SK-N-SH (cell line): ENCODE measurements around the gene FAM50B. TPM values are rescaled to one million over a fixed set of nuclear protein-coding genes. Genes with fewer than 3 reads are reported as not detected.

Experiments
- CTCF ChIA-PET: fragments of 300-600, 350-600 bp; formaldehyde crosslinking; extraction: SDS; loops from one replicate; lab custom pipeline; 2021; lab: Yijun Ruan, JAX
- POLR2A ChIA-PET: fragments of 350-600 bp; sonication (Branson Sonifier 250); formaldehyde crosslinking; extraction: SDS; loops from one replicate; lab custom pipeline; 2020; ENCODE audit warnings: antibody characterized with exemption, inconsistent platforms; lab: Yijun Ruan, JAX
- DNase-seq: peaks from one replicate; pipeline ENCODE4 v3.0.0; 2012
- H2AFZ ChIP-seq: fragments of 200-600 bp; sonication (generic); 2 replicates; pipeline ENCODE4 v1.8.1; 2016; ENCODE audit warnings: antibody characterized with exemption, mild to moderate bottlenecking, low read depth
- H3F3A ChIP-seq: fragments of 200-600 bp; sonication (generic); replicated peaks from 2 replicates; pipeline ENCODE3; 2016; ENCODE audit warnings: antibody characterized with exemption, mild to moderate bottlenecking; ENCODE audit not compliant: insufficient read depth
- H3K27ac ChIP-seq, 2 experiments: fragments of 200-500 bp in 1 of 2; fragments of 200-600 bp in 1 of 2; sonication (Bioruptor generic) in 1 of 2; sonication (generic), shearing (Covaris generic) in 1 of 2; 2 replicates each; pipeline versions ENCODE4 v1.5.1 to v1.6.1; 2014 to 2016; ENCODE audit warnings: low read depth in 2 of 2, inconsistent platforms in 1 of 2, low read length in 1 of 2, mild to moderate bottlenecking in 1 of 2, mixed read lengths in 1 of 2
- H3K27me3 ChIP-seq: fragments of 200-600 bp; sonication (generic), shearing (Covaris generic); 2 replicates; pipeline ENCODE4 v1.6.1; 2016; ENCODE audit warnings: mixed run types; ENCODE audit not compliant: insufficient read depth
- H3K36me3 ChIP-seq, 2 experiments: fragments of 200-500 bp in 1 of 2; fragments of 200-600 bp in 1 of 2; sonication (Bioruptor generic) in 1 of 2; sonication (generic) in 1 of 2; replicated peaks in 1 of 2; 2 replicates each; pipeline versions ENCODE3 to v1.5.1; 2014 to 2016; ENCODE audit warnings: low read length in 1 of 2, mild to moderate bottlenecking in 1 of 2; ENCODE audit not compliant: insufficient read depth in 2 of 2, control insufficient read depth in 1 of 2
- H3K4me1 ChIP-seq, 2 experiments: fragments of 200-500 bp in 1 of 2; fragments of 200-600 bp in 1 of 2; sonication (Bioruptor generic) in 1 of 2; sonication (generic), shearing (Covaris generic) in 1 of 2; 2 replicates each; pipeline versions ENCODE4 v1.5.1 to v1.6.1; 2014 to 2016; ENCODE audit warnings: low read depth in 1 of 2, low read length in 1 of 2, mixed run types in 1 of 2; ENCODE audit not compliant: insufficient read depth in 2 of 2, control insufficient read depth in 1 of 2
- H3K4me2 ChIP-seq: fragments of 200-600 bp; sonication (generic), shearing (Covaris generic); 2 replicates; pipeline ENCODE4 v1.6.1; 2017; ENCODE audit warnings: mixed run types
- H3K4me3 ChIP-seq, 2 experiments: fragments of 200-500 bp in 1 of 2; fragments of 200-600 bp in 1 of 2; sonication (Bioruptor generic) in 1 of 2; sonication (generic), shearing (Covaris generic) in 1 of 2; 2 replicates each; pipeline versions ENCODE4 v1.5.1 to v1.8.1; 2014 to 2016; ENCODE audit warnings: low read depth in 2 of 2, inconsistent platforms in 1 of 2, low read length in 1 of 2, mild to moderate bottlenecking in 1 of 2, mixed read lengths in 1 of 2, moderate library complexity in 1 of 2
- H3K79me2 ChIP-seq: fragments of 200-600 bp; sonication (generic); 2 replicates; pipeline ENCODE4 v1.8.1; 2017; ENCODE audit warnings: mild to moderate bottlenecking; ENCODE audit not compliant: insufficient read depth
- H3K9ac ChIP-seq: fragments of 200-600 bp; sonication (generic); 2 replicates; pipeline ENCODE4 v1.6.1; 2017; ENCODE audit warnings: mixed run types
- H3K9me2 ChIP-seq: fragments of 200-600 bp; sonication (generic); 2 replicates; pipeline ENCODE4 v1.6.1; 2017; ENCODE audit warnings: mixed run types
- H3K9me3 ChIP-seq: fragments of 200-600 bp; sonication (generic); 2 replicates; pipeline ENCODE4 v1.6.1; 2017; ENCODE audit warnings: mixed run types, mild to moderate bottlenecking, moderate library complexity
- H4K20me1 ChIP-seq: fragments of 200-600 bp; sonication (generic); 2 replicates; pipeline ENCODE4 v1.6.1; 2017; ENCODE audit warnings: mild to moderate bottlenecking, mixed run types; ENCODE audit not compliant: insufficient read depth
- CHD2 ChIP-seq: fragments of 150-350 bp; IDR thresholded peaks from 2 replicates; pipeline ENCODE4 v1.6.1; 2018; ENCODE audit warnings: low read length; ENCODE audit not compliant: partially characterized antibody
- GATA2 ChIP-seq: sonication (generic); formaldehyde crosslinking; IDR thresholded peaks from 2 replicates; pipeline ENCODE4 v1.5.0; 2020; ENCODE audit warnings: mild to moderate bottlenecking, missing genetic modification reagents
- TEAD4 ChIP-seq: IDR thresholded peaks from 2 replicates; pipeline ENCODE4 v1.4.0; 2012; ENCODE audit warnings: mild to moderate bottlenecking, borderline replicate concordance; ENCODE audit not compliant: insufficient read depth
- WGBS: methylation state at CpG from one replicate; pipeline ENCODE4 v1.1.6; 2017; ENCODE audit warnings: low lambda C conversion rate; 5-methylcytosine and 5-hydroxymethylcytosine counted together
- polyA plus RNA-seq, 3 experiments: library from polyadenylated mRNA; depleted of rRNA; stranded (reverse); fragments of >200 nt; gene quantifications; 2 replicates each; pipeline ENCODE4 v1.2.3, GENCODE V29; 2012
- TF ChIP-seq, protein P1 (sequence below): fragments of 150-350 bp; IDR thresholded peaks from 2 replicates; pipeline ENCODE4 v1.6.1; 2017; ENCODE audit warnings: antibody characterized with exemption, low read length, low read depth, borderline replicate concordance
- TF ChIP-seq, protein P2 (sequence below): fragments of 150-350 bp; IDR thresholded peaks from 2 replicates; pipeline ENCODE4 v1.6.1; 2016; ENCODE audit warnings: mild to moderate bottlenecking, low read depth, low read length
- TF ChIP-seq, protein P3 (sequence below): IDR thresholded peaks from 2 replicates; pipeline ENCODE4 v1.4.0; 2012; ENCODE audit warnings: low read depth, borderline replicate concordance

Gene FAM50B
- polyA plus RNA-seq, 1 of the 3 experiments (the other 2 are of a cell fraction) = 13.8 TPM

DNA sequence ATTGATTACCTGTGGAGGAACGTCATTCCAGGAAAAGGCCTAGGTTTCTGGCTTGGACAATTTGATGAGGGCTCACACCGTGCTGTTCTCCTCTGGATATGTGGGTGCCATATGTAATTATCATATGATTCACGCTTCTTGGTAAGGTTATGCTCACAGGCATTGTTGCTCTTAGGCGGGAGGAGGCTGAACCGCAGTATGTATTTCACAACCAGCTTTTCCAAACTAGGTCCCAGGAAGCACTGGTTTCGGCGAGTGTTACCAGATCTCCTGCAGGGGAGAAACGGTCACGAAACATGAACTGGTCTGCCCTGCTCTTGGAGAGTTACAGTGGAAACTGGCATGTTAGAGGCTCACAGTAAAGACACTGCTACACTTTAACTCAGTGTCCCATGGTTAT is 793 bp upstream of the FAM50B start (continued):
- TF ChIP-seq, protein P1, sequence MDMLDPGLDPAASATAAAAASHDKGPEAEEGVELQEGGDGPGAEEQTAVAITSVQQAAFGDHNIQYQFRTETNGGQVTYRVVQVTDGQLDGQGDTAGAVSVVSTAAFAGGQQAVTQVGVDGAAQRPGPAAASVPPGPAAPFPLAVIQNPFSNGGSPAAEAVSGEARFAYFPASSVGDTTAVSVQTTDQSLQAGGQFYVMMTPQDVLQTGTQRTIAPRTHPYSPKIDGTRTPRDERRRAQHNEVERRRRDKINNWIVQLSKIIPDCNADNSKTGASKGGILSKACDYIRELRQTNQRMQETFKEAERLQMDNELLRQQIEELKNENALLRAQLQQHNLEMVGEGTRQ = no peak
- TF ChIP-seq, protein P2, sequence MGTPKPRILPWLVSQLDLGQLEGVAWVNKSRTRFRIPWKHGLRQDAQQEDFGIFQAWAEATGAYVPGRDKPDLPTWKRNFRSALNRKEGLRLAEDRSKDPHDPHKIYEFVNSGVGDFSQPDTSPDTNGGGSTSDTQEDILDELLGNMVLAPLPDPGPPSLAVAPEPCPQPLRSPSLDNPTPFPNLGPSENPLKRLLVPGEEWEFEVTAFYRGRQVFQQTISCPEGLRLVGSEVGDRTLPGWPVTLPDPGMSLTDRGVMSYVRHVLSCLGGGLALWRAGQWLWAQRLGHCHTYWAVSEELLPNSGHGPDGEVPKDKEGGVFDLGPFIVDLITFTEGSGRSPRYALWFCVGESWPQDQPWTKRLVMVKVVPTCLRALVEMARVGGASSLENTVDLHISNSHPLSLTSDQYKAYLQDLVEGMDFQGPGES = no peak
- no peak for TF ChIP-seq CHD2

DNA sequence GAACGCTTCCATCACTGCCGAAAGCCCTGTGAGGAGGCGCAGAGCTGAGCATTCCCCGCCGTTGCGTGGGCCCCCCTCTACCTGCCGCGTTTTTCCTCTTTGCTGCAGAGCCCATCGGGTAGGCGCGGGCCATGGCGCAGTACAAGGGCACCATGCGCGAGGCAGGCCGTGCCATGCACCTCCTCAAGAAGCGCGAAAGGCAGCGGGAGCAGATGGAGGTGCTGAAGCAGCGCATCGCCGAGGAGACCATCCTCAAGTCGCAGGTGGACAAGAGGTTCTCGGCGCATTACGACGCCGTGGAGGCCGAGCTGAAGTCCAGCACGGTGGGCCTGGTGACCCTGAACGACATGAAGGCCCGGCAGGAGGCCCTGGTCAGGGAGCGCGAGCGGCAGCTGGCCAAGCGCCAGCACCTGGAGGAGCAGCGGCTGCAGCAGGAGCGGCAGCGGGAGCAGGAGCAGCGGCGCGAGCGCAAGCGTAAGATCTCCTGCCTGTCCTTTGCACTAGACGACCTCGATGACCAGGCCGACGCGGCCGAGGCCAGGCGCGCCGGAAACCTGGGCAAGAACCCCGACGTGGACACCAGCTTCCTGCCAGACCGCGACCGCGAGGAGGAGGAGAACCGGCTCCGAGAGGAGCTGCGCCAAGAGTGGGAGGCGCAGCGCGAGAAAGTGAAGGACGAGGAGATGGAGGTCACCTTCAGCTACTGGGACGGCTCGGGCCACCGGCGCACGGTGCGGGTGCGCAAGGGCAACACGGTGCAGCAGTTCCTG is 693 bp downstream of the FAM50B start:
- Histone ChIP-seq H3K9ac (peak overlapping the region; percentile 33; the same call in 1 of the 2 replicates), H3K27me3 (no peaks in the 10 kb centered on the region), H3K9me3 (no peaks in the 10 kb centered on the region), H3K9me2 (no peaks in the 10 kb centered on the region), H3K4me2 (peak overlapping the region; percentile 63), H3K27ac (peak overlapping the region in 1 of 2 experiments; percentile 55; a peak in 1 of 4 replicates), H2AFZ (peak overlapping the region; percentile 66), H4K20me1 (no peaks in the 10 kb centered on the region), H3F3A (no peaks in the 10 kb centered on the region), H3K79me2 (no peaks in the 10 kb centered on the region), H3K4me3 (peak overlapping the region; percentile 54), H3K4me1 (peaks cover 1 to 8% of the 10 kb centered on the region in 2 experiments; a peak in 1 of 4 replicates), H3K36me3 (no peaks in the 10 kb centered on the region)
- no peak for DNase-seq
- 87% methylated on average over 53 of the region's 73 CpGs for WGBS
- TF ChIP-seq GATA2 = no peak
- TF ChIP-seq, protein P3, sequence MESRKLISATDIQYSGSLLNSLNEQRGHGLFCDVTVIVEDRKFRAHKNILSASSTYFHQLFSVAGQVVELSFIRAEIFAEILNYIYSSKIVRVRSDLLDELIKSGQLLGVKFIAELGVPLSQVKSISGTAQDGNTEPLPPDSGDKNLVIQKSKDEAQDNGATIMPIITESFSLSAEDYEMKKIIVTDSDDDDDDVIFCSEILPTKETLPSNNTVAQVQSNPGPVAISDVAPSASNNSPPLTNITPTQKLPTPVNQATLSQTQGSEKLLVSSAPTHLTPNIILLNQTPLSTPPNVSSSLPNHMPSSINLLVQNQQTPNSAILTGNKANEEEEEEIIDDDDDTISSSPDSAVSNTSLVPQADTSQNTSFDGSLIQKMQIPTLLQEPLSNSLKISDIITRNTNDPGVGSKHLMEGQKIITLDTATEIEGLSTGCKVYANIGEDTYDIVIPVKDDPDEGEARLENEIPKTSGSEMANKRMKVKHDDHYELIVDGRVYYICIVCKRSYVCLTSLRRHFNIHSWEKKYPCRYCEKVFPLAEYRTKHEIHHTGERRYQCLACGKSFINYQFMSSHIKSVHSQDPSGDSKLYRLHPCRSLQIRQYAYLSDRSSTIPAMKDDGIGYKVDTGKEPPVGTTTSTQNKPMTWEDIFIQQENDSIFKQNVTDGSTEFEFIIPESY = no peak
- no peak for TF ChIP-seq TEAD4
- no peak for TF ChIP-seq CHD2
- CTCF ChIA-PET = interaction anchor here (0.7 to 3.2 kb wide), 40 partner anchors 7 to 500 kb away, joined by 3 to 31 read pairs (median 6); a partner anchor contains a TSS
- POLR2A ChIA-PET = no interaction called here
